ENCODE results near the gene TNIP1.

TNIP1 gene

DNA sequence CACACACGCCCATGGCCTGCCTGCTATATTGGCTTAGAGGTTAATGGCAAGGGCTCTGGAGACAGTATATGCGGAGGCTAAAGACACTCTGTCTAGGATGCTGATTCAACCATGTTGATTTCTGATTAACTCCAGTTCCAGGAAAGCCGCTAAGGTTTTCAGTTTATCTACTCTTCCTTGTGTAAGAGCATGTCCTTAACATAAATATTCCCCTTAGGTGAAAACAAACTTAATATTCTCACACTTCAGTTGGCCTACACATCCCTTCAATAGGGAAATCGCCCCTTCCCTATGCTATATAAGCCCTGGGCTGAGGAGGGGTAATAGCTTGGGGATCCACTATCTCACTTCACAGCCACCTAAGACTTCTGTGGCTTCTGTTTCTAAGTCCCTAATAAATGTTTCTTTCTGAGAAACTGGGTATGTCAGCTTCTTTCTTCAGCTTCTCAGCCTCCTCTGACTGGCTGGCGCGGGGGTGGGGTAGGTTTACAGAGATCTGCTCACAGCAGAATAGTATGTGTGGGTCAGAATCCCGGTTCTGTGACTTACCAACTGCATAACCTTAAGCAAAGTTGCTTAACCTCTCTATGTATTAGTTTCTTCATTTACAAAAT is 64.8 kb downstream of the TNIP1 start:
- no peak for ATAC-seq (ENCODE audit: insufficient read depth, low read depth)
- no peak overlapping the region for H3K27ac ChIP-seq (ENCODE audit: low read length)
- H3K4me2 ChIP-seq (ENCODE audit: insufficient read depth, low read length): no peak overlapping the region
- TF ChIP-seq, protein P1, sequence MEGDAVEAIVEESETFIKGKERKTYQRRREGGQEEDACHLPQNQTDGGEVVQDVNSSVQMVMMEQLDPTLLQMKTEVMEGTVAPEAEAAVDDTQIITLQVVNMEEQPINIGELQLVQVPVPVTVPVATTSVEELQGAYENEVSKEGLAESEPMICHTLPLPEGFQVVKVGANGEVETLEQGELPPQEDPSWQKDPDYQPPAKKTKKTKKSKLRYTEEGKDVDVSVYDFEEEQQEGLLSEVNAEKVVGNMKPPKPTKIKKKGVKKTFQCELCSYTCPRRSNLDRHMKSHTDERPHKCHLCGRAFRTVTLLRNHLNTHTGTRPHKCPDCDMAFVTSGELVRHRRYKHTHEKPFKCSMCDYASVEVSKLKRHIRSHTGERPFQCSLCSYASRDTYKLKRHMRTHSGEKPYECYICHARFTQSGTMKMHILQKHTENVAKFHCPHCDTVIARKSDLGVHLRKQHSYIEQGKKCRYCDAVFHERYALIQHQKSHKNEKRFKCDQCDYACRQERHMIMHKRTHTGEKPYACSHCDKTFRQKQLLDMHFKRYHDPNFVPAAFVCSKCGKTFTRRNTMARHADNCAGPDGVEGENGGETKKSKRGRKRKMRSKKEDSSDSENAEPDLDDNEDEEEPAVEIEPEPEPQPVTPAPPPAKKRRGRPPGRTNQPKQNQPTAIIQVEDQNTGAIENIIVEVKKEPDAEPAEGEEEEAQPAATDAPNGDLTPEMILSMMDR (IDR thresholded peaks at IDR 0.05; ENCODE audit: borderline replicate concordance, extremely low read depth, low read length, poor library complexity, severe bottlenecking): no peak
- no peak for TF ChIP-seq EZH2 (IDR thresholded peaks at IDR 0.05; ENCODE audit: borderline replicate concordance, low read depth, low read length, severe bottlenecking)
- peaks cover 13% of the 10 kb centered on the region for H3K4me1 ChIP-seq (ENCODE audit: insufficient read depth, low read length)
- H3K4me3 ChIP-seq (ENCODE audit: low read depth in 1 of 2, low read length in 2 of 2): no peak overlapping the region
- H2AFZ ChIP-seq (ENCODE audit: low read depth, low read length): no peak overlapping the region
- no peaks in the 10 kb centered on the region for H3K36me3 ChIP-seq (ENCODE audit: insufficient read depth, low read length)
- no peaks in the 10 kb centered on the region for H3K27me3 ChIP-seq (ENCODE audit: insufficient read depth, low read length, poor library complexity)
- H4K20me1 ChIP-seq (ENCODE audit: insufficient read depth, low read length): no peaks in the 10 kb centered on the region
- DNase-seq: no peak
- H3K9me3 ChIP-seq (ENCODE audit: insufficient read depth, low read length, severe bottlenecking): no peaks in the 10 kb centered on the region
- H3K79me2 ChIP-seq (ENCODE audit: insufficient read depth, low read length): no peaks in the 10 kb centered on the region
- no peak overlapping the region for H3K9ac ChIP-seq (ENCODE audit: low read depth, low read length)

DNA sequence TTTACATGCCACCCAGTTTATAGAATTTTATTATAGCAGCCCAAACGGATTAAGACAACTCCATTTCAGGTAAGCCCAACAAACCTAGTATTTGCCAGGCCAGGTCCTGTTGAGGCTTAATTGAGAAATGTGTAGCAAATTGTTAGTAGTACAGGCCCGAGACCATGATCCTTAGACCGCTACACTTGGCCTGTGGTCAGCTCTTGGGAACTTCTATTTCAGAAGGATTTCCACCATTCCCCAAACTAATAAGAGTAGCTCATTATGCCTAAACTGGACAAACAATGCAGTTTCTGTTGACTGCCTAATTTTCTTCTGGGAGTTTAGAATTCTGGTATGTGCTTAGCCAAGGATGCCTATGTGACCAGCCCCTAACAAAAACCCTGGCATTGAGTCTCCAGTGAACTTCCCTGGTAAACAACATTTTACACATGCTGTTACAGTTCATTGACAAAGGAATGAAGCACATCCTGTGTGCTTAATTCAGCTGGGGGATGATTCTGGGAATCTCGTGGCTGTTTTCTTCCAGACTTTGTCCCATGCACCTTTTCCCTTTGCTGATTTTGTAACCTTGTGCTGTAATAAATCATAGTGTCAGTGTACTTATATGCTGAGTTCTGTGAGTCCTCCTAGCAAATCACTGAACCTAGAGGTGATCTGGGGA is 66.0 kb downstream of the TNIP1 start:
- H3K36me3 ChIP-seq (ENCODE audit: insufficient read depth, low read length): no peaks in the 10 kb centered on the region
- no peak overlapping the region for H3K4me2 ChIP-seq (ENCODE audit: insufficient read depth, low read length)
- no peak overlapping the region for H3K27ac ChIP-seq (ENCODE audit: low read length)
- no peak overlapping the region for H3K9ac ChIP-seq (ENCODE audit: low read depth, low read length)
- H3K9me3 ChIP-seq (ENCODE audit: insufficient read depth, low read length, severe bottlenecking): no peaks in the 10 kb centered on the region
- no peak for ATAC-seq (ENCODE audit: insufficient read depth, low read depth)
- DNase-seq: no peak
- no peaks in the 10 kb centered on the region for H4K20me1 ChIP-seq (ENCODE audit: insufficient read depth, low read length)
- peaks cover 13% of the 10 kb centered on the region for H3K4me1 ChIP-seq (ENCODE audit: insufficient read depth, low read length)
- H3K4me3 ChIP-seq (ENCODE audit: low read depth in 1 of 2, low read length in 2 of 2): no peak overlapping the region
- TF ChIP-seq EZH2 (IDR thresholded peaks at IDR 0.05; ENCODE audit: borderline replicate concordance, low read depth, low read length, severe bottlenecking): no peak
- TF ChIP-seq, protein P1 (IDR thresholded peaks at IDR 0.05; ENCODE audit: borderline replicate concordance, extremely low read depth, low read length, poor library complexity, severe bottlenecking): no peak
- H3K79me2 ChIP-seq (ENCODE audit: insufficient read depth, low read length): no peaks in the 10 kb centered on the region
- no peak overlapping the region for H2AFZ ChIP-seq (ENCODE audit: low read depth, low read length)
- H3K27me3 ChIP-seq (ENCODE audit: insufficient read depth, low read length, poor library complexity): peaks cover 2% of the 10 kb centered on the region

DNA sequence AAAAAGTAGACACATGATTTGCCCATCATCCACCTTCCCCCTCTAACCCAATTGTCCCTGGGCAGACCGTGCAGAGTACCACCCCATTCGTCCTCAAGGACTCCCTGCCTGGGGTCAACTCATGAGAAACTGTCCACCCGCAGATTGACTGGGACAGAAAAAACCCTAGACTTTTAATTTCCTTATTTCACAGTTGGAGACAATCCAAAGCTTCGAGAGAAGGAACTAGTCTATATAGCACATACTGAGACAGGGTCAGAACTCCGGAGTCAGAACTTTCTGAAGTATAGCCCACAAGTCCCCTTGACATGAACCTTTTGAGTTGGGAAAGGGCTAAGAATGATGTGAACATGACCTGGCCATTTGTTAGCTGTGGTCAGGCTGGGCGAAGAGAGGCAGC is 68.0 kb downstream of the TNIP1 start:
- H3K4me2 ChIP-seq (ENCODE audit: insufficient read depth, low read length): no peak overlapping the region
- H3K27ac ChIP-seq (ENCODE audit: low read length): no peak overlapping the region
- TF ChIP-seq, protein P1 (IDR thresholded peaks at IDR 0.05; ENCODE audit: borderline replicate concordance, extremely low read depth, low read length, poor library complexity, severe bottlenecking): no peak
- no peak for TF ChIP-seq EZH2 (IDR thresholded peaks at IDR 0.05; ENCODE audit: borderline replicate concordance, low read depth, low read length, severe bottlenecking)
- peaks cover 2% of the 10 kb centered on the region for H3K27me3 ChIP-seq (ENCODE audit: insufficient read depth, low read length, poor library complexity)
- no peak for DNase-seq
- no peak overlapping the region for H2AFZ ChIP-seq (ENCODE audit: low read depth, low read length)
- no peaks in the 10 kb centered on the region for H3K9me3 ChIP-seq (ENCODE audit: insufficient read depth, low read length, severe bottlenecking)
- no peak for ATAC-seq (ENCODE audit: insufficient read depth, low read depth)
- no peak overlapping the region for H3K4me3 ChIP-seq (ENCODE audit: low read depth in 1 of 2, low read length in 2 of 2)
- H3K9ac ChIP-seq (ENCODE audit: low read depth, low read length): no peak overlapping the region
- no peaks in the 10 kb centered on the region for H3K79me2 ChIP-seq (ENCODE audit: insufficient read depth, low read length)
- H3K36me3 ChIP-seq (ENCODE audit: insufficient read depth, low read length): no peaks in the 10 kb centered on the region
- H3K4me1 ChIP-seq (ENCODE audit: insufficient read depth, low read length): no peaks in the 10 kb centered on the region
- H4K20me1 ChIP-seq (ENCODE audit: insufficient read depth, low read length): no peaks in the 10 kb centered on the region

Data from DND-41 (cell line).